GM23248 (cell line): Measurements from ENCODE around the gene ERC2.

ENCODE experiments used
- EZH2 ChIP-seq: fragments of 200-600 bp; sonication (generic); IDR thresholded peaks from 2 replicates; pipeline ENCODE4 v1.6.1; 2018; ENCODE audit warnings: antibody characterized with exemption, mild to moderate bottlenecking; ENCODE audit not compliant: insufficient read depth, poor library complexity, severe bottlenecking
- EZH2phosphoT487 ChIP-seq: fragments of 200-600 bp; sonication (generic); IDR thresholded peaks from 2 replicates; pipeline ENCODE4 v1.6.1; 2018; ENCODE audit warnings: antibody characterized with exemption, moderate library complexity, mild to moderate bottlenecking, low read depth; ENCODE audit not compliant: insufficient read depth

DNA sequence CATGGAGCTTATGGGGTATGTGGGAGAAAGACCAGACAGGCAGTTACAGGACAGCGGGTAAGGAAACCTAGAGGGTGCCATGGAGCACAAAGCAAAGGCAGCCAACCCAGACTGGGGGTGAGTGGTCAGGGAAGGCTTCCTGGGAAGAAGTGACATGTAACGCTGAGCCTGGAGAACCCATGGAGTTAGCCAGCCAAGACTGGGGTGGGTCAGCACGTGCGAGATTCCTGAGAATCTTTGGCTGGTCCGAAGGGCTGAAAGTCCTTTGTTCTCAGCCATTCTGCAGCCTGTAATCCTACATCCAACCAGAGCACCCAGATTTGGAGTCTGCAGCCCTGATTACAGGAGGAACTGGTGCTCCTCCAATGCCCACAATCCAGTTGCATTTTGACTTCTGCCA, 861.1 kb downstream of the ERC2 start:
- no peak for TF ChIP-seq EZH2phosphoT487
- no peak for TF ChIP-seq EZH2
